Gastrocnemius medialis (tissue), 4 donors: ENCODE data around the gene SEMA4B.

ENCODE experiments used
- CTCF ChIP-seq, 5 experiments: fragments of 450-650 bp in 3 of 5; fragments of 200-600 bp in 2 of 5; sonication (generic) in 2 of 5; IDR thresholded peaks in 4 of 5; conservative IDR thresholded peaks in 1 of 5; 1 replicate in 4 of 5; 2 replicates in 1 of 5; pipeline ENCODE4 v1.5.1; 2016 to 2019; ENCODE audit warnings: antibody characterized with exemption in 5 of 5, mild to moderate bottlenecking in 3 of 5, moderate library complexity in 3 of 5
- POLR2A ChIP-seq, 2 donors: fragments of 450-650 bp; IDR thresholded peaks; one replicate each; pipeline ENCODE4 v1.6.1; 2017; ENCODE audit warnings: antibody characterized with exemption in 2 of 2, mild to moderate bottlenecking in 2 of 2, moderate library complexity in 2 of 2

GRCh38 chr15:90151989-90152645 lies 49.0 kb upstream of the SEMA4B start:
- TF ChIP-seq CTCF (IDR thresholded peaks at IDR 0.05 in 4 of 5, conservative IDR thresholded peaks at IDR 0.05 in 1 of 5) (no peak), POLR2A (IDR thresholded peaks at IDR 0.05) (no peak)
